K562 (cell line): ENCODE data around the gene PRMT6. TPM values are rescaled to one million over a fixed set of nuclear protein-coding genes. Genes with fewer than 3 reads are reported as not detected.

Source experiments
- ATAC-seq: fragments of 200-7000 bp; cut with Tn5 transposase; 3 replicates; pipeline ENCODE4 v1.9.1; 2020; ENCODE audit warnings: moderate library complexity
- BruUV-seq: library from RNA; stranded (reverse); fragments of 400-500 nt; replicated peaks from 2 replicates; lab custom pipeline; 2021; lab: Mats Ljungman, UMichigan
- CTCF ChIA-PET: fragments of 300-600 bp; formaldehyde crosslinking; extraction: SDS; loops from one replicate; lab custom pipeline; 2021; ENCODE audit warnings: low intra/inter-chr PET ratio; lab: Yijun Ruan, JAX
- POLR2A ChIA-PET: fragments of 300-600, 350-650 bp; sonication (Branson Sonifier 250); formaldehyde crosslinking; extraction: SDS; loops from one replicate; lab custom pipeline; 2021; ENCODE audit warnings: antibody characterized with exemption, inconsistent platforms; lab: Yijun Ruan, JAX
- DNase-seq, 4 experiments: peaks; one replicate each; pipeline versions ENCODE4 v3.0.0 to v3.0.0-alpha.2; 2011 to 2018; ENCODE audit warnings: low spot score in 3 of 4, mixed read lengths in 3 of 4; ENCODE audit errors: extremely low read depth in 1 of 4
- FAIRE-seq: peaks from 2 replicates; lab custom pipeline; 2011; peaks lifted over from hg19 to GRCh38; lab: Jason Lieb, UNC
- H2AFZ ChIP-seq: 2 replicates; pipeline ENCODE4 v1.6.0; 2011; ENCODE audit warnings: low read depth, low read length, control low read depth, inconsistent platforms
- H3K27ac ChIP-seq: fragments of 200-600 bp; 3 replicates; pipeline ENCODE4 v1.8.0; 2011; ENCODE audit warnings: low read depth, mild to moderate bottlenecking, control low read depth, inconsistent platforms, low read length, moderate library complexity, mixed read lengths; ENCODE audit errors: extremely low read depth
- H3K27me3 ChIP-seq, 2 experiments: fragments of 300-600 bp in 1 of 2; 2 replicates in 1 of 2; 3 replicates in 1 of 2; pipeline versions ENCODE4 v1.6.0 to v1.8.0; 2011; ENCODE audit warnings: inconsistent platforms in 2 of 2, low read length in 2 of 2, mild to moderate bottlenecking in 1 of 2, mixed read lengths in 1 of 2, moderate library complexity in 1 of 2; ENCODE audit not compliant: control insufficient read depth in 2 of 2, insufficient read depth in 2 of 2
- H3K36me3 ChIP-seq: fragments of 300-600 bp; 3 replicates; pipeline ENCODE4 v1.8.0; 2011; ENCODE audit warnings: mild to moderate bottlenecking, low read length, inconsistent platforms; ENCODE audit not compliant: control insufficient read depth, insufficient read depth
- H3K4me1 ChIP-seq, 2 experiments: fragments of 200-600 bp in 1 of 2; replicated peaks in 1 of 2; 2 replicates in 1 of 2; 3 replicates in 1 of 2; pipeline versions ENCODE4 v1.5.1 to v1.8.0; 2011; ENCODE audit warnings: inconsistent platforms in 2 of 2, low read length in 2 of 2, mild to moderate bottlenecking in 1 of 2, mixed read lengths in 1 of 2, moderate library complexity in 1 of 2; ENCODE audit not compliant: control insufficient read depth in 2 of 2, insufficient read depth in 2 of 2
- H3K4me2 ChIP-seq: 2 replicates; pipeline ENCODE4 v1.6.1; 2011; ENCODE audit warnings: low read length, control low read depth, inconsistent platforms, mixed read lengths; ENCODE audit not compliant: insufficient read depth
- H3K4me3 ChIP-seq: fragments of 200-600 bp; sonication (generic), shearing (Covaris generic); 2 replicates; pipeline ENCODE4 v1.5.1; 2016; ENCODE audit warnings: control low read depth, inconsistent platforms
- H3K79me2 ChIP-seq: fragments of 200-600 bp; 3 replicates; pipeline ENCODE4 v1.8.0; 2011; ENCODE audit warnings: low read length, inconsistent platforms; ENCODE audit not compliant: control insufficient read depth, insufficient read depth
- H3K9ac ChIP-seq, 2 experiments: 2 replicates each; pipeline versions ENCODE4 v1.6.0 to v1.6.1; 2011; ENCODE audit warnings: low read depth in 2 of 2, low read length in 2 of 2, control low read depth in 1 of 2, inconsistent platforms in 1 of 2, mild to moderate bottlenecking in 1 of 2, mixed read lengths in 1 of 2; ENCODE audit not compliant: insufficient read depth in 1 of 2
- H3K9me1 ChIP-seq: one replicate; pipeline ENCODE4 v1.6.0; 2011; ENCODE audit warnings: inconsistent platforms, mild to moderate bottlenecking, low read length, moderate library complexity; ENCODE audit not compliant: control insufficient read depth, insufficient read depth
- H3K9me3 ChIP-seq: replicated peaks from 2 replicates; pipeline ENCODE4 v1.5.1; 2011; ENCODE audit warnings: low read depth, low read length, inconsistent platforms; ENCODE audit not compliant: control insufficient read depth, insufficient read depth
- H4K20me1 ChIP-seq: replicated peaks from 2 replicates; pipeline ENCODE4 v1.6.1; 2011; ENCODE audit warnings: low read length, inconsistent platforms, mixed read lengths; ENCODE audit not compliant: control insufficient read depth, insufficient read depth
- BRF2 ChIP-seq: IDR thresholded peaks from 3 replicates; pipeline ENCODE4 v1.6.1; 2011; ENCODE audit warnings: borderline replicate concordance, mild to moderate bottlenecking; ENCODE audit not compliant: insufficient read length, insufficient read depth
- KAT7 ChIP-seq: sonication (generic); formaldehyde crosslinking; IDR thresholded peaks from 2 replicates; pipeline ENCODE4 v1.8.0; 2022; ENCODE audit warnings: missing genetic modification reagents, mild to moderate bottlenecking, borderline replicate concordance
- NCOA4 ChIP-seq: fragments of 450-650 bp; IDR thresholded peaks from 2 replicates; pipeline ENCODE4 v1.6.1; 2018; ENCODE audit warnings: mild to moderate bottlenecking; ENCODE audit not compliant: partially characterized antibody
- PCBP2 ChIP-seq: fragments of 200-400 bp; formaldehyde crosslinking; IDR thresholded peaks from 2 replicates; pipeline ENCODE4 v1.6.1; 2018; ENCODE audit warnings: low read length, low read depth, mild to moderate bottlenecking, moderate library complexity; ENCODE audit not compliant: poor library complexity, severe bottlenecking
- ZNF217 ChIP-seq: sonication (generic); formaldehyde crosslinking; IDR thresholded peaks from 2 replicates; pipeline ENCODE4 v1.8.0; 2022; ENCODE audit warnings: mild to moderate bottlenecking, missing genetic modification reagents
- ZNF639 ChIP-seq, 2 experiments: fragments of 200-800 bp in 1 of 2; sonication (Bioruptor generic) in 1 of 2; sonication (generic) in 1 of 2; formaldehyde crosslinking in 1 of 2; IDR thresholded peaks in 1 of 2; conservative IDR thresholded peaks in 1 of 2; 2 replicates each; pipeline versions ENCODE4 v1.5.0 to v1.6.1; 2016 to 2020; ENCODE audit warnings: missing compliant biosample characterization in 1 of 2, missing genetic modification characterization in 1 of 2, missing genetic modification reagents in 1 of 2
- ZNF77 ChIP-seq: fragments of 250-450 bp; sonication (Bioruptor Pico); IDR thresholded peaks from 2 replicates; pipeline ENCODE4 v1.5.0; 2020
- WGBS: fragments of 100-300 bp; shearing (Covaris generic); methylation state at CpG from one replicate; pipeline ENCODE4 v1.1.6; 2016; ENCODE audit warnings: low coverage, mixed read lengths; ENCODE audit not compliant: insufficient coverage; ENCODE audit errors: missing lambda C conversion rate; 5-methylcytosine and 5-hydroxymethylcytosine counted together
- in situ Hi-C: fragments of 300-500 bp; cut with MboI; formaldehyde crosslinking; loops from 4 replicates; pipeline ENCODE4 v1.15.0; 2018; ENCODE audit warnings: inconsistent platforms, mixed read lengths
- intact Hi-C: fragments of 100-400 bp; cut with micrococcal nuclease; formaldehyde crosslinking; loops from 2 replicates; pipeline ENCODE4 v1.14.2; 2022
- polyA plus RNA-seq, 8 experiments: library from polyadenylated mRNA; depleted of rRNA in 4 of 8; stranded (reverse) in 5 of 8; unstranded in 3 of 8; fragments of >200 nt; fragmentation: Nextera tagmentation in 2 of 8; fragmentation: Illumina TruSeq in 1 of 8; extraction: Ambion mirVana in 2 of 8; extraction: Trizol in 1 of 8; gene quantifications; 2 replicates each; pipeline versions ENCODE4 v1.2.1 to v1.2.3, GENCODE V29; 2011 to 2014; ENCODE audit warnings: inconsistent platforms in 1 of 8, missing spikeins in 1 of 8
- total RNA-seq, 7 experiments: library from RNA; depleted of rRNA in 6 of 7; stranded (reverse); fragments of >200 nt in 6 of 7; fragmentation: Illumina TruSeq in 2 of 7; extraction: Trizol in 2 of 7; gene quantifications; 2 replicates each; pipeline versions ENCODE4 v1.2.1 to v1.2.3, GENCODE V29; 2011 to 2021; ENCODE audit warnings: low replicate concordance in 1 of 7

PRMT6 gene
- total and polyA plus RNA-seq, 9 of the 15 experiments (the other 6 are each of a cell fraction or from before 2014, with no cell fraction given) = 6.1 to 36.9 (median 29.4) TPM

- no peak overlapping the region for H3K4me3 ChIP-seq
- H3K79me2 ChIP-seq = peaks cover 25% of the 10 kb centered on the region
- no peak overlapping the region for H3K27ac ChIP-seq
- WGBS = 63% methylated on average over 3 of the region's 3 CpGs
- intact Hi-C loops (no loop called here), in situ Hi-C loops (no loop called here)
- H3K9me1 ChIP-seq = no peaks in the 10 kb centered on the region
- BruUV-seq = no TSS peak
- H3K9me3 ChIP-seq = no peaks in the 10 kb centered on the region
- TF ChIP-seq ZNF639 (CRISPR knock-in tag; conservative IDR thresholded peaks at IDR 0.05 in 1 of 2, IDR thresholded peaks at IDR 0.05 in 1 of 2) = no peak
- TF ChIP-seq KAT7 (CRISPR knock-in tag) = no peak
- TF ChIP-seq ZNF77 (CRISPR knock-in tag) = no peak
- no peak for TF ChIP-seq PCBP2
- TF ChIP-seq ZNF217 = no peak
- no peak for TF ChIP-seq BRF2
- no peak for TF ChIP-seq NCOA4
- POLR2A ChIA-PET = no interaction called here
- CTCF ChIA-PET = no interaction called here
- no peak overlapping the region for H3K4me2 ChIP-seq
- no peak for ATAC-seq
- no peaks in the 10 kb centered on the region for H3K27me3 ChIP-seq
- no peak for DNase-seq
- no peak overlapping the region for H3K9ac ChIP-seq
- H3K36me3 ChIP-seq = peaks cover 27% of the 10 kb centered on the region; the same call in 2 of the 3 replicates
- H3K4me1 ChIP-seq = peaks cover 3 to 9% of the 10 kb centered on the region in 2 experiments; a peak in 2 of 5 replicates
- no peak for FAIRE-seq
- H2AFZ ChIP-seq = no peak overlapping the region
- H4K20me1 ChIP-seq = no peaks in the 10 kb centered on the region
Measured at GRCh38 chr1:107061886-107062285, 5.4 kb downstream of the PRMT6 start.
